ENCODE measurements around the gene CD101. TPM values are rescaled to one million over a fixed set of nuclear protein-coding genes. Genes with fewer than 3 reads are reported as not detected.
A peak's percentile ranks its signal among the peaks of the same experiment; 100 is the strongest.

Gene CD101
- total and polyA plus RNA-seq, 4 experiments from 2014 or later = 2.1 to 9.1 (median 3.9) TPM

DNA sequence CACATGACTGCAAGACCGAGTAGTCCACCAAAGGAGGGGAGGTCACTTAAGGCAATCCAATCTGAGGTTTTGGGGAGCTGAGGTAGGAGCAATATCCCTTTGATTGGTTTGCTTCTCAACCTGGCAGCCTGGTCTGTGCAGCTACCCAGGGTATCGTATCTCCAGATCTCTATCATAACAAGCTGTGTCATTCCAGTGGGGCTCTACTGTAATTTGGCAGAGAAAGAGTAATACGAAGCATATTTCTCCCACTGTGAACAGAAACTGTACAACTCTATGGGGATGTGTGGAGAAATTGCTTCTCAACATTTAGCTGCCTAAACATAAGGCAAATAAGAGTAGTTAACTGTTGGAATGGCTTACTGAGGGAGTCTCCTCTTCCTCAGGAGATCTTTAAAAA, 20.6 kb downstream of the CD101 start:
- no peak for DNase-seq
- POLR2A ChIA-PET (ENCODE audit: partially characterized antibody) = interaction anchor here (0.7 kb wide), 1 partner anchor 11 kb away, joined by 3 read pairs; no protein-coding TSS in a partner anchor
- Mint-ChIP-seq H3K4me3 (no peak overlapping the region), H3K4me1 (no peaks in the 10 kb centered on the region), H3K27me3 (peaks cover 0 to 2% of the 10 kb centered on the region in 2 donors), H3K9me3 (no peaks in the 10 kb centered on the region), H3K27ac (no peak overlapping the region), H3K36me3 (no peaks in the 10 kb centered on the region)
- no peak overlapping the region for H3K4me3 ChIP-seq (ENCODE audit: low read length in 2 of 2)
- intact Hi-C loops (cut with micrococcal nuclease) = no loop called here
- H3K4me1 ChIP-seq (ENCODE audit: insufficient read depth, low read length) = no peaks in the 10 kb centered on the region
- no peaks in the 10 kb centered on the region for H3K9me3 ChIP-seq (ENCODE audit: control insufficient read depth in 1 of 2, low read length in 2 of 2)
- H3K36me3 ChIP-seq (ENCODE audit: insufficient read depth, low read length) = no peaks in the 10 kb centered on the region
- CTCF ChIA-PET (ENCODE audit: partially characterized antibody) = interaction anchor here (1.2 kb wide), 2 partner anchors 10 to 22 kb away, joined by 3 read pairs; no protein-coding TSS in a partner anchor
- no peaks in the 10 kb centered on the region for H3K27me3 ChIP-seq (ENCODE audit: insufficient read depth, low read length)
- no peak overlapping the region for H3K27ac ChIP-seq (ENCODE audit: low read depth, low read length)

DNA sequence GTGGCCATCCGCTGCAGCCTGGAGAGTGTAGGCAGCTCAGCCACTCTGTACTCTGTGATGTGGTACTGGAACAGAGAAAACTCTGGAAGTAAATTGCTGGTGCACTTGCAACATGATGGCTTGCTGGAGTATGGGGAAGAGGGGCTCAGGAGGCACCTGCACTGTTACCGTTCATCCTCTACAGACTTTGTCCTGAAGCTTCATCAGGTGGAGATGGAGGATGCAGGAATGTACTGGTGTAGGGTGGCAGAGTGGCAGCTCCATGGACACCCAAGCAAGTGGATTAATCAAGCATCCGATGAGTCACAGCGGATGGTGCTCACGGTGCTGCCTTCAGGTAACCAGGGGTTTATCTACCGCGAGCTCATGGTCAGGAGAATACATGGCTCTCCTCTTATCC, 24.0 kb downstream of the CD101 start:
- H3K9me3 Mint-ChIP-seq = no peaks in the 10 kb centered on the region
- no peak overlapping the region for H3K4me3 Mint-ChIP-seq
- ChIA-PET CTCF (ENCODE audit: partially characterized antibody) (interaction anchor here (1.0 kb wide), 1 partner anchor 10 kb away, joined by 3 read pairs; no protein-coding TSS in a partner anchor), POLR2A (ENCODE audit: partially characterized antibody) (no interaction called here)
- DNase-seq = no peak
- intact Hi-C loops (cut with micrococcal nuclease) = no loop called here
- H3K4me1 Mint-ChIP-seq = peaks cover 0 to 3% (median 0%) of the 10 kb centered on the region in 4 donors
- no peaks in the 10 kb centered on the region for H3K4me1 ChIP-seq (ENCODE audit: insufficient read depth, low read length)
- peaks cover 0 to 2% of the 10 kb centered on the region in 2 donors for H3K27me3 Mint-ChIP-seq
- no peaks in the 10 kb centered on the region for H3K36me3 ChIP-seq (ENCODE audit: insufficient read depth, low read length)
- H3K36me3 Mint-ChIP-seq = no peaks in the 10 kb centered on the region
- H3K27ac Mint-ChIP-seq = no peak overlapping the region
- no peaks in the 10 kb centered on the region for H3K9me3 ChIP-seq (ENCODE audit: control insufficient read depth in 1 of 2, low read length in 2 of 2)
- no peaks in the 10 kb centered on the region for H3K27me3 ChIP-seq (ENCODE audit: insufficient read depth, low read length)
- no peak overlapping the region for H3K27ac ChIP-seq (ENCODE audit: low read depth, low read length)
- H3K4me3 ChIP-seq (ENCODE audit: low read length in 2 of 2) = no peak overlapping the region

DNA sequence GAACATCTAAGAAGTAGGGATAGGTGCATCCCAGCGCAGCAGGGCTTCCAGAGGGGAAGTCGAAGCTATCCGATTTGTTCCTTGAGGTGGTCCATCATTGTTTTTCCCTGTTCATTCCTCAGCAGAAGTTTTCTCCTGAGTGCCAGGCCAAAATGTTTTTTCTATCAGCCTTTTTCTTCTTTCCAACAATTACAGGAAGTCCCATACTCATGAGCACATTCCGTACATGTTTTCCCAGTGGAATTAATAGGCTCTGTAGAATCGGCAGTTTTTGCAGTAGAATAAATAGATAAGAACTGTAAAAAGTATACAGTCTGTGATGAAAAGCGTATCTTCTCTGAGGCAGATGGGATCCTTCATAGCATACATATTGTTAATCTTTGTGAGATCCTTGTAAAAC, 24.8 kb downstream of the CD101 start:
- Histone ChIP-seq H3K27ac (ENCODE audit: low read depth, low read length) (no peak overlapping the region), H3K36me3 (ENCODE audit: insufficient read depth, low read length) (no peaks in the 10 kb centered on the region), H3K4me1 (ENCODE audit: insufficient read depth, low read length) (no peaks in the 10 kb centered on the region), H3K27me3 (ENCODE audit: insufficient read depth, low read length) (no peaks in the 10 kb centered on the region), H3K9me3 (ENCODE audit: control insufficient read depth in 1 of 2, low read length in 2 of 2) (no peaks in the 10 kb centered on the region), H3K4me3 (ENCODE audit: low read length in 2 of 2) (no peak overlapping the region)
- no peak for DNase-seq
- Mint-ChIP-seq H3K36me3 (no peaks in the 10 kb centered on the region), H3K4me1 (peaks cover 0 to 3% (median 0%) of the 10 kb centered on the region in 4 donors), H3K9me3 (no peaks in the 10 kb centered on the region), H3K27ac (no peak overlapping the region), H3K27me3 (peaks cover 0 to 2% of the 10 kb centered on the region in 2 donors), H3K4me3 (no peak overlapping the region)
- POLR2A ChIA-PET (ENCODE audit: partially characterized antibody) = no interaction called here
- intact Hi-C loops (cut with micrococcal nuclease) = no loop called here
- CTCF ChIA-PET (ENCODE audit: partially characterized antibody) = interaction anchor here (0.5 kb wide), 1 partner anchor 127 kb away, joined by 4 read pairs; no protein-coding TSS in a partner anchor

DNA sequence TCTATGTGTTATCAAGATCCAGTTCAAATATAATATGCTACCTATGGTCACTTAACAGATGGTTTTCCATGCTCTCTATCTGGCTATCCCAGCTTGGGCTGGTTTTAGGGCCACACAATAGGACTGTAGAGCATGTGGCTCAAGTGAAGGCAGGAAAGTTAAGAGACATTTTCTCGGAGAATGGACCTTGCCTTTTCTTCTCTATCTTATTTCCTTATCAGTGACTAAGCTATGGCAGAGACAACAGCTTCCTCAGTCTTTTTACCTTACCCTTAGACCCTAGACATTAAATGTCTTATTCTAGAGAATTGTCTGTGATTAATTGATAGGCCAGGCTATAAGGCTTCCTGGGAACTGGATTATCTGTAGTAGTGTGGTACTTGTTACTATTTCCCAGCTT, 28.1 kb downstream of the CD101 start:
- CTCF ChIA-PET (ENCODE audit: partially characterized antibody) = no interaction called here
- Histone ChIP-seq H3K27ac (ENCODE audit: low read depth, low read length) (no peak overlapping the region), H3K27me3 (ENCODE audit: insufficient read depth, low read length) (no peaks in the 10 kb centered on the region), H3K36me3 (ENCODE audit: insufficient read depth, low read length) (no peaks in the 10 kb centered on the region), H3K4me3 (ENCODE audit: low read length in 2 of 2) (no peak overlapping the region), H3K4me1 (ENCODE audit: insufficient read depth, low read length) (no peaks in the 10 kb centered on the region), H3K9me3 (ENCODE audit: control insufficient read depth in 1 of 2, low read length in 2 of 2) (no peaks in the 10 kb centered on the region)
- no peaks in the 10 kb centered on the region for H3K9me3 Mint-ChIP-seq
- no peaks in the 10 kb centered on the region for H3K36me3 Mint-ChIP-seq
- H3K27ac Mint-ChIP-seq = no peak overlapping the region
- peaks cover 0 to 6% (median 4%) of the 10 kb centered on the region in 4 donors for H3K4me1 Mint-ChIP-seq
- intact Hi-C loops (cut with micrococcal nuclease) = no loop called here
- no peak for DNase-seq
- H3K4me3 Mint-ChIP-seq = no peak overlapping the region
- H3K27me3 Mint-ChIP-seq = peaks cover 0 to under 1% of the 10 kb centered on the region in 2 donors
- POLR2A ChIA-PET (ENCODE audit: partially characterized antibody) = no interaction called here

DNA sequence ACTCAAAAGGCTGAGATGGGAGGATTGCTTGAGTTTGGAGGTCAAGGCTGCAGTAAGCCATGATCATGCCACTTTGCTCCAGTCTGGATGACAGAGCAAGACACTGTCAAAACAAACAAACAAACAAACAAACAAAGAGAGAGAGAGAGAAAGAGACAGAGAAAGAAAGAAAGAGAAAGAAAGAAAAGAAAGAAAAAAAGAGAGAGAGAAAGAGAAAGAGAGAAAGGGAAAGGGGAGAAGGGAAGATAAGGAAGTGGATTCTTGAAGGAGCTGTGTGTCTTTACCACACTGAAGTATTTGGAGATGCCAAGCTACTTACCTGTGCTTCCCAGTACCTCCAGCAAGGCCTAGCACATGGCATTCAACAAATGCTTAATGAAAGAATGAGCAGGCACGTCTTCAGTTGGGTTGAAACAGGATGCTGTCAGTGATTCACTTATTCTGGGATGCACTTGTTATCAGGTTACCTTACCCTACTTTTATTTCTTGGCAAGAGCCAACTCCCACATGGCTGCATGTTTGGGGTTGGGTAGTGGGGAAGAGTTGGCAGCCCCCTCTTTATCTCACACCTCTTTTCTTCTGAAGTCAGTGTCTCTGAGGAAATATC, 28.8 kb downstream of the CD101 start:
- no peaks in the 10 kb centered on the region for H3K27me3 Mint-ChIP-seq
- no peaks in the 10 kb centered on the region for H3K36me3 Mint-ChIP-seq
- Histone ChIP-seq H3K36me3 (ENCODE audit: insufficient read depth, low read length) (no peaks in the 10 kb centered on the region), H3K4me1 (ENCODE audit: insufficient read depth, low read length) (no peaks in the 10 kb centered on the region), H3K27me3 (ENCODE audit: insufficient read depth, low read length) (no peaks in the 10 kb centered on the region), H3K27ac (ENCODE audit: low read depth, low read length) (no peak overlapping the region), H3K4me3 (ENCODE audit: low read length in 2 of 2) (no peak overlapping the region), H3K9me3 (ENCODE audit: control insufficient read depth in 1 of 2, low read length in 2 of 2) (no peaks in the 10 kb centered on the region)
- no peaks in the 10 kb centered on the region for H3K9me3 Mint-ChIP-seq
- intact Hi-C loops (cut with micrococcal nuclease) = no loop called here
- POLR2A ChIA-PET (ENCODE audit: partially characterized antibody) = no interaction called here
- CTCF ChIA-PET (ENCODE audit: partially characterized antibody) = no interaction called here
- H3K27ac Mint-ChIP-seq = peak overlapping the region in 2 of 7 donors; percentile 10 to 49
- DNase-seq = no peak
- H3K4me1 Mint-ChIP-seq = peaks cover 0 to 6% (median 4%) of the 10 kb centered on the region in 4 donors
- H3K4me3 Mint-ChIP-seq = no peak overlapping the region

DNA sequence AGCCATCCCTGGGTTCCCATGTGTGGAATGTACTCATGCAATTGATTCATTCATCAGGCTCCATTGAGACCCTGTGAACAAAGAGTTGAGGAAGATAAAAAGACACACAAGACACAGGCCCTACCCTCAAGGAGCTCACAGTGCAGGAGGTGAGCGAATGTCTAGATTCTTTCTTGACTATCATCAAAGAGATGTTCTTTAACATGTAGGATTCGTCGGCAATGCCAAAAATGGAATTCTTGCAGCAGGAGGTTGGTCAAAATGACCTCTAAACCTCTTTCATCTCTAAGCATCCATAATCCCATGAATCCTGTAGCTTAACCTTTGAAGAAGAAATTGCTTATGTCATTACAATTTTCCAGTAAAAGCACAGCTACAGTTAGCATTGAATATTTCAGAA, 30.7 kb downstream of the CD101 start:
- intact Hi-C loops (cut with micrococcal nuclease) = no loop called here
- no peaks in the 10 kb centered on the region for H3K36me3 ChIP-seq (ENCODE audit: insufficient read depth, low read length)
- POLR2A ChIA-PET (ENCODE audit: partially characterized antibody) = interaction anchor here (0.8 kb wide), 1 partner anchor 28 kb away, joined by 3 read pairs; no protein-coding TSS in a partner anchor

DNA sequence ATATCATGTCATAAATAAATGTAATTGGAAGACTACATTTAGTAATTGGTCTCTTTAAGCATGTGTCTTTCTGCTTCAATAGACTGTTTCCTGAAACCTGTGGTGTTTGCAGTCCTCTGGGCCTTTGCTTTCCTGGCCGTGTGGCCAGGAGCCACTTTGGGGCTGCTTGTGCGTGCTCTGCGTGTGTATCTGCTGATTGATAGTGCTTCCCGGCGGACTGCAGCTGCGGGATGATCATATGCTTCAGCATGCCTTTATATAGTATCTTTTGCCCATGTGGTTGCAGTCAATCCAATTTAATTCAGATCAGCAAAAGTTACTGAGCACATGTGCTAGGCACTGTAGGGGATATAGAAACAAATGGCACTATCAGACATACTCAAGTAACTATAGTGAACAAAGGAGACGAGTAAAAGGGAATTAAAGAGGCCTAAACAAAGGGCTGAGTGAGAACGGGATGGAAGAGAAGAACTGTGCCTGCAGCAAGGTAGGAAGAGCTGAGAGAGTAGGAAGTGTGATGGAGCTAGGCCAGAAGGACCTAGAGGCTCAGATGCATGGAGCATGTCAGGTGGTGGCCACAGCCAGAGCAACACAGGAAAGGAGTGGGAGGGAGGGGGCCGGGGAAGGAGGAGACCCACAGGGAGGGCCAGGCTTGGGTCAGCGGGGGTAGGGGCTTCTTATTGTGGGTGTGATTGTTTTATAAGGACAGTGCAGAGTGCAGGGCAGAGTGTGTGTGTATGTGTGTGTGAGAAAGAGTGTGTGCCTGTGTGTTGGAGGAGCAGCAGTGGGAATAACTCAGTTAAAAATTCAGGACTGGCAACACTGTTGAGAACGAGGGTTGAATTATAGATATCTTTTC, 31.4 kb downstream of the CD101 start:
- H3K36me3 Mint-ChIP-seq = no peaks in the 10 kb centered on the region

More for the DNA sequence above, 30.7 kb downstream of the CD101 start:
- no peaks in the 10 kb centered on the region for H3K27me3 ChIP-seq (ENCODE audit: insufficient read depth, low read length)
- Mint-ChIP-seq H3K27me3 (no peaks in the 10 kb centered on the region), H3K4me3 (no peak overlapping the region), H3K27ac (no peak overlapping the region), H3K36me3 (no peaks in the 10 kb centered on the region), H3K4me1 (peaks cover 0 to 6% (median 4%) of the 10 kb centered on the region in 4 donors), H3K9me3 (no peaks in the 10 kb centered on the region)
- H3K27ac ChIP-seq (ENCODE audit: low read depth, low read length) = no peak overlapping the region
- no peaks in the 10 kb centered on the region for H3K4me1 ChIP-seq (ENCODE audit: insufficient read depth, low read length)
- H3K4me3 ChIP-seq (ENCODE audit: low read length in 2 of 2) = no peak overlapping the region
- H3K9me3 ChIP-seq (ENCODE audit: control insufficient read depth in 1 of 2, low read length in 2 of 2) = no peaks in the 10 kb centered on the region
- CTCF ChIA-PET (ENCODE audit: partially characterized antibody) = interaction anchor here (1.4 to 2.2 kb wide), 2 partner anchors 10 to 295 kb away, joined by 3 to 5 read pairs; no protein-coding TSS in a partner anchor
- DNase-seq = no peak

More for the DNA sequence above, 31.4 kb downstream of the CD101 start:
- H3K4me3 Mint-ChIP-seq = no peak overlapping the region
- Histone ChIP-seq H3K36me3 (ENCODE audit: insufficient read depth, low read length) (no peaks in the 10 kb centered on the region), H3K9me3 (ENCODE audit: control insufficient read depth in 1 of 2, low read length in 2 of 2) (no peaks in the 10 kb centered on the region), H3K4me3 (ENCODE audit: low read length in 2 of 2) (no peak overlapping the region), H3K4me1 (ENCODE audit: insufficient read depth, low read length) (no peaks in the 10 kb centered on the region), H3K27me3 (ENCODE audit: insufficient read depth, low read length) (no peaks in the 10 kb centered on the region), H3K27ac (ENCODE audit: low read depth, low read length) (no peak overlapping the region)
- no peaks in the 10 kb centered on the region for H3K27me3 Mint-ChIP-seq
- peaks cover 0 to 6% (median 4%) of the 10 kb centered on the region in 4 donors for H3K4me1 Mint-ChIP-seq
- CTCF ChIA-PET (ENCODE audit: partially characterized antibody) = interaction anchor here (1.4 to 2.2 kb wide), 2 partner anchors 11 to 295 kb away, joined by 3 to 5 read pairs; no protein-coding TSS in a partner anchor
- peak overlapping the region in 3 of 7 donors; percentile 2 to 79 (median 13) for H3K27ac Mint-ChIP-seq
- POLR2A ChIA-PET (ENCODE audit: partially characterized antibody) = interaction anchor here (0.8 to 0.9 kb wide), 2 partner anchors 10 to 29 kb away, joined by 3 read pairs; no protein-coding TSS in a partner anchor
- no peaks in the 10 kb centered on the region for H3K9me3 Mint-ChIP-seq
- DNase-seq = no peak
- intact Hi-C loops (cut with micrococcal nuclease) = no loop called here

Data from CD4-positive, alpha-beta memory T cell (primary cell).